HFFc6 (cell line): ENCODE measurements around the gene PRKRIP1. TPM values are rescaled to one million over a fixed set of nuclear protein-coding genes. Genes with fewer than 3 reads are reported as not detected.
"Not testable (repeated sequence)": the region's sequence is repeated elsewhere in the genome, so short reads cannot be mapped to it uniquely, and the experiment has no call there.

Experiments used
- DNase-seq: peaks from one replicate; pipeline ENCODE4 v3.0.0-alpha.2; 2018
- H3K27ac Mint-ChIP-seq: 2 replicates; pipeline ENCODE4 v1.8.0; 2020; ENCODE audit warnings: mild to moderate bottlenecking, mixed read lengths
- H3K27me3 Mint-ChIP-seq: 2 replicates; pipeline ENCODE4 v1.8.0; 2021; ENCODE audit warnings: mild to moderate bottlenecking, moderate library complexity, mixed read lengths; ENCODE audit not compliant: insufficient read depth
- H3K36me3 Mint-ChIP-seq: 2 replicates; pipeline ENCODE4 v1.8.0; 2021; ENCODE audit warnings: low read depth, mixed read lengths
- H3K4me1 Mint-ChIP-seq: 2 replicates; pipeline ENCODE4 v1.8.0; 2020; ENCODE audit warnings: low read depth, mixed read lengths
- H3K4me3 Mint-ChIP-seq: 2 replicates; pipeline ENCODE4 v1.8.0; 2020; ENCODE audit warnings: mild to moderate bottlenecking, moderate library complexity, mixed read lengths
- H3K9me3 Mint-ChIP-seq: 2 replicates; pipeline ENCODE4 v1.8.0; 2020; ENCODE audit warnings: mild to moderate bottlenecking, mixed read lengths
- microRNA-seq: library from miRNA; unstranded; fragments of <30 nt; microRNA quantifications from one replicate; pipeline ENCODE4, GENCODE V29; 2019
- total RNA-seq, 6 experiments: library from RNA; stranded (reverse); fragmentation: NEBNext Ultra II Directional; extraction: Animal tissue kit (Norgen Biotek cat#: 25700); gene quantifications; 2 replicates in 1 of 6; 3 replicates in 5 of 6; pipeline ENCODE4 v1.2.3, GENCODE V29; 2021
- TF ChIP-seq, protein P1 (sequence below): fragments of 200-600 bp; sonication (generic); IDR thresholded peaks from 2 replicates; pipeline ENCODE4 v1.5.0; 2021; ENCODE audit warnings: antibody characterized with exemption, mild to moderate bottlenecking

Gene PRKRIP1
- total RNA-seq, 6 experiments from 2014 or later: 18.8 to 24.7 (median 20.4) TPM

DNA sequence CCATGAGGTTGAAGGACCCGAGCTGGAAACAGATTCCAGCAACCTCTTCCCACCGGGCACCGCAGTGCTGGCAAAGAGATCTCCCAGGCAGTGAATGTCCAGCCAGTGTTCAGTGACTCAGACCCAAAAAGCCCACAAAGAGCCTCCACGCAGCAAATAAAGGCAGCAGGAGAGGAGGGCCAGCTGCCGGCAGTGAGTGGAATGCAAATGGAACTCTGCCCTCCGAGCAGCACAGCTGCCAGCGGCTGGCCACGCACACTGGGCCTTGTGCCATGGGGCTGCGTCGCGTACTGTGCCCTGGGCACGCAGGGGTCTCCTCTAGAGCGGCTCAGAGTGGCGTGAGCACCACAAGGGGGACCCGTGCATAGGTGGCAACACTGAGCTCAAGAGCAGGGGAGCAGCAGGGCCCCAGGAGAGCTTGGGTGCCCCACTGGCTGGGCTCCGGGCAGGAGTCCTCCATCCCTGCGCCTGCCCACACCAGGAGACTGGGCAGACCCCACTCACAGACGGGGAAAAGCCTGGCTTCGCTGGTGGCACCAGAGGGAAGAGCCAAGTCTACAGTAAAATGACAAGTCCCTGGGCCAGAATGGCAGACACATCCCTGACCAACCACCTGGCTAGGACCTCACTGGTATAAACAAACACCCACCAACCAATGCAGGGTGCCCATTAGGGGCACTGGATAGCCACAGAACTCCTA lies 78.7 kb downstream of the PRKRIP1 start:
- H3K4me3 Mint-ChIP-seq, DNase-seq, H3K36me3 Mint-ChIP-seq, H3K4me1 Mint-ChIP-seq, H3K27ac Mint-ChIP-seq, H3K9me3 Mint-ChIP-seq, H3K27me3 Mint-ChIP-seq: not testable (repeated sequence)
- TF ChIP-seq, protein P1, sequence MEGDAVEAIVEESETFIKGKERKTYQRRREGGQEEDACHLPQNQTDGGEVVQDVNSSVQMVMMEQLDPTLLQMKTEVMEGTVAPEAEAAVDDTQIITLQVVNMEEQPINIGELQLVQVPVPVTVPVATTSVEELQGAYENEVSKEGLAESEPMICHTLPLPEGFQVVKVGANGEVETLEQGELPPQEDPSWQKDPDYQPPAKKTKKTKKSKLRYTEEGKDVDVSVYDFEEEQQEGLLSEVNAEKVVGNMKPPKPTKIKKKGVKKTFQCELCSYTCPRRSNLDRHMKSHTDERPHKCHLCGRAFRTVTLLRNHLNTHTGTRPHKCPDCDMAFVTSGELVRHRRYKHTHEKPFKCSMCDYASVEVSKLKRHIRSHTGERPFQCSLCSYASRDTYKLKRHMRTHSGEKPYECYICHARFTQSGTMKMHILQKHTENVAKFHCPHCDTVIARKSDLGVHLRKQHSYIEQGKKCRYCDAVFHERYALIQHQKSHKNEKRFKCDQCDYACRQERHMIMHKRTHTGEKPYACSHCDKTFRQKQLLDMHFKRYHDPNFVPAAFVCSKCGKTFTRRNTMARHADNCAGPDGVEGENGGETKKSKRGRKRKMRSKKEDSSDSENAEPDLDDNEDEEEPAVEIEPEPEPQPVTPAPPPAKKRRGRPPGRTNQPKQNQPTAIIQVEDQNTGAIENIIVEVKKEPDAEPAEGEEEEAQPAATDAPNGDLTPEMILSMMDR: peak; percentile 17; the same call in 1 of the 2 replicates

Small RNA genes within 50 kb of the gene (microRNA-seq; reads per million reads assigned to microRNA genes)
- 8.5 reads per million, percentile 5 among the genes with 10 or more reads in this experiment for gene MIR4467
- 13.9 reads per million, percentile 17 among the genes with 10 or more reads in this experiment for gene MIR5090
- not detected for gene MIR548O

Other genes starting within 250 kb of the PRKRIP1 start
- gene SH2B2, start 109.5 kb upstream of the PRKRIP1 start, total RNA-seq: 1 to 10 TPM; 1.2 to 3.2 (median 1.6) TPM
- gene SPDYE6, start 39.9 kb upstream of the PRKRIP1 start, total RNA-seq: not detected
- 10 to 100 TPM; 49.4 to 72.5 (median 54.9) TPM for gene ORAI2, start 37.2 kb downstream of the PRKRIP1 start, total RNA-seq
- gene ALKBH4, start 68.5 kb downstream of the PRKRIP1 start, total RNA-seq: 10 to 100 TPM in 3 of 6 experiments, 1 to 10 TPM in 3; 9.6 to 11.0 (median 10.0) TPM
- gene LRWD1, start 68.6 kb downstream of the PRKRIP1 start, total RNA-seq: 10 to 100 TPM; 19.4 to 28.2 (median 23.0) TPM
- 10 to 100 TPM; 61.8 to 76.5 (median 66.0) TPM for gene POLR2J, start 82.6 kb downstream of the PRKRIP1 start, total RNA-seq
- 10 to 100 TPM; 16.4 to 26.2 (median 20.2) TPM for gene RASA4B, start 121.4 kb downstream of the PRKRIP1 start, total RNA-seq
- gene UPK3BL2, start 147.3 kb downstream of the PRKRIP1 start, total RNA-seq: 1 to 10 TPM; 6.0 to 9.8 (median 7.6) TPM
- gene SPDYE2, start 154.9 kb downstream of the PRKRIP1 start, total RNA-seq: not detected
- gene POLR2J3, start 176.2 kb downstream of the PRKRIP1 start, total RNA-seq: 10 to 100 TPM; 18.4 to 31.6 (median 20.1) TPM
- 10 to 100 TPM; 53.9 to 79.9 (median 55.9) TPM for gene RASA4, start 220.4 kb downstream of the PRKRIP1 start, total RNA-seq
- gene UPK3BL1, start 246.4 kb downstream of the PRKRIP1 start, total RNA-seq: 10 to 100 TPM in 4 of 6 experiments, 1 to 10 TPM in 2; 3.6 to 14.3 (median 10.9) TPM